ENCODE results near the gene TMC7. TPM values are rescaled to one million over a fixed set of nuclear protein-coding genes. Genes with fewer than 3 reads are reported as not detected.

TMC7 gene
- not detected for total RNA-seq

DNA sequence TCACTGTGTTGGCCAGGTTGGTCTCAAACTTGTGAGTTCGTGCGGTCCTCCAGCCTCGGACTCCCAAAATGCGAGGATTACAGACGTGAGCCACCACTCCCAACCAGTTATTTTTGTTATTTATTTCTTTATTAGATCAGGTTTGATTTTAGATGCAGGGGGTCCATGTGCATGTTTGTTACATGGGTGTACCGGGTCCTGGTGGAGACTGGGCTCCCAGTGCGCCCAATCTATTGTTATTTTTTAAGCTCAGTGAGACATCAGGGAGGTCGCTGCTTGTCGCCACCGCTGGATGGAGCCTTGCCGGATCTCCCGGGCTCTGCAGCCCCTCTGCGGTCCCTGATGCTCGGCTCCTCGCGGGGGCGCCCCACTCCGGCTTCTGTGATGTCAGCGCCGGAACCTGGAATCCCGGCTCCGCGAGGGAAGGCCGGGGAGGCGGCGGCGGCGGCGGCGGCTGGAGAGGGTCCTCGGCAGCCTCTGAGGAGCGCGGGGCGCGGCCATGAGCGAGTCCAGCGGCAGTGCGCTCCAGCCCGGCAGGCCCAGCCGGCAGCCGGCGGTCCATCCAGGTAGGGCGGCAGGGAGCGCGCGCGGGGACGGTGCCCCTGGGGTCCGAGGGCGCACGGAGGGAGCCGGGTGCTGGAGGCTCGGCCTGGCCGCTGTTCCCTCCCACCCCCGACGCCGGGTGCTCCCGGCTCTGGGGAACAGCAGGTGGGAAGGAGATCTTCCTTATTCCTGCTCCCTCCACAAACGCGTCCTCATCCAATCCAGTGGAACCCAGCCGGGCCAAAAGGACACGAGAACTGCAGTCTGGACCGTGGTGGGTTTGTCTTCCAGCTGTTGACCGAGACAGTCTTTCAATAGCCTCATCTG is at the start of gene TMC7:
TMC7 (plus strand) TSS at position 370 of the 870 bp plus-strand sequence; CDS start at position 500, 130 bp downstream.
- ChIA-PET POLR2A (no interaction called here), CTCF (interaction anchor here (0.8 to 2.0 kb wide), 4 partner anchors 14 to 102 kb away, joined by 3 to 7 read pairs (median 4); no protein-coding TSS in a partner anchor)
- peaks cover 24% of the 10 kb centered on the region for H3K27me3 Mint-ChIP-seq (ENCODE audit: low read depth)
- ATAC-seq (peak; percentile 84), DNase-seq (peak; percentile 38)
- H3K36me3 Mint-ChIP-seq (ENCODE audit: low read depth) = no peaks in the 10 kb centered on the region
- H3K4me1 Mint-ChIP-seq (ENCODE audit: low read depth) = peaks cover 4% of the 10 kb centered on the region
- no peak within 1 kb of the TSS for H3K27ac Mint-ChIP-seq
- no peak within 1 kb of the TSS for H3K4me3 Mint-ChIP-seq
- no peaks in the 10 kb centered on the region for H3K9me3 Mint-ChIP-seq (ENCODE audit: insufficient read depth)

DNA sequence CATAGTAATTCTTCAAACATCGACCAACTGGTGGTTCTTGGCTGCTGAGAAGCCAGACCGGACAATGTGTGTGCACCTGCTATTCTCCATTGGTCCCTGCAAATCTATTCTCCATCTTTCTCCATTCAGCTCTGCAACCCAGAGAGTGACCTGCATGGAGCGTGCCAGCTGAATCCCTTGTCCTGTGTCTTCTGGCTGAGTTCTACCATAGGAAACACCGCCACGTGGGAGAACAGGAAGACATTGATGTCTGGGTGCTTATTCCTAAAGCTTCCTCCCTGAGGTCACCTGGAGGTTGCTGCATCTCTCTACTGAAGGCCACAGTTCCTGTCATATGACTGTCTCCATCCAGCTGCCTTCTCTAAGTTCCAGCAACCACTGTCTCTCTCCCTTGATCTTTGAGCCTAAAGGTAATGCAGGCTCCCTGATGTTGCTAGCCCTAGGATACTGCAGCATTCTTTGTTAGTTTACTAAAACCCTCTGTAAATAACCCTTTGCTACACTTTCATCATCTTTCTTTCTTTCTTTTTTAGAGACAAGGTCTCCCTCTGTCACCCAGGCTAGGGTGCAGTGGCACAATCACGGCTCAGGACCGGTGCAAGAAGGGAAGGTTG is 46.9 kb upstream of the TMC7 start:
- POLR2A ChIA-PET = no interaction called here

DNA sequence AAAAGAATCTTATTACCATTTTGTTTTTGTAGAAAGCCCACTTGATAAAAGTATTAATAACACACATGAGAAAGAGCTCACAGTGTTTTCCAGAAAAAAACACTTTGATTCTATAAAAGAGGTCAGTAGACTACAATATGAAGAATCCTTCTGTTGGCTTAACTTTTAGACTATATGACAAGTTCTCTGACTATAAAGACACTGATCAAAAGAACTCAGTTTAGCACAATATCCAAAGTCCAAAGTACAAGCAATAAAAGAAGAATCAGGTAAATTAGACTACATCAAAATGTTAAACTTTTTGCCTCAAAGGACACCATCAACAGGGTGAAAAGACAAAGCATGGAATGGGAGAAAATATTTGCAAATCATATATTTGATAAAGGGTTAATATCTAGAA is 46.3 kb upstream of the TMC7 start:
- Mint-ChIP-seq H3K36me3 (ENCODE audit: low read depth) (no peaks in the 10 kb centered on the region), H3K4me3 (no peak overlapping the region), H3K9me3 (ENCODE audit: insufficient read depth) (no peaks in the 10 kb centered on the region), H3K27ac (no peak overlapping the region), H3K4me1 (ENCODE audit: low read depth) (peaks cover 10% of the 10 kb centered on the region), H3K27me3 (ENCODE audit: low read depth) (no peaks in the 10 kb centered on the region)
- ChIA-PET CTCF (interaction anchor here (1.0 kb wide), 1 partner anchor 9 kb away, joined by 3 read pairs; no protein-coding TSS in a partner anchor), POLR2A (no interaction called here)
- ATAC-seq (no peak), DNase-seq (no peak)

More for the DNA sequence above, 46.9 kb upstream of the TMC7 start:
- Mint-ChIP-seq H3K9me3 (ENCODE audit: insufficient read depth) (no peaks in the 10 kb centered on the region), H3K4me1 (ENCODE audit: low read depth) (peaks cover 12% of the 10 kb centered on the region), H3K27me3 (ENCODE audit: low read depth) (no peaks in the 10 kb centered on the region), H3K27ac (no peak overlapping the region), H3K4me3 (no peak overlapping the region), H3K36me3 (ENCODE audit: low read depth) (no peaks in the 10 kb centered on the region)
- no peak for DNase-seq
- CTCF ChIA-PET = interaction anchor here (1.0 kb wide), 1 partner anchor 10 kb away, joined by 3 read pairs; no protein-coding TSS in a partner anchor
- ATAC-seq = no peak

DNA sequence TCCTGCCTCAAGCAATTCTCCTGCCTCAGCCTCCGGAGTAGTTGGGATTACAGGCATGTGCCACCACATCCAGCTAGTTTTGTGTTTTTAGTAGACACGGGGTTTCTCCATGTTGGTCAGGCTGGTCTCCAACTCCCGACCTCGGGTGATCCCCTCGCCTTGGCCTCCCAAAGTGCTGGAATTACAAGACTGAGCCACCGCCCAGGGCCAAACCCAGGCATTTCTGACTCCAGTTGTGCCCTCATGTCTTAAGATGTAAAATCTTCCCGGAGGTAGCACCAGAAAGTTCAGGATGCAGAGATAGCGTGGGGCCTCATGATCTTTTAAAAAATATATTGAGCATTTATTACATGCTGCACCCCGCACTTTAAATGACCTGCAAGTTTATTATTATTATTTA is 44.7 kb upstream of the TMC7 start:
- no peak overlapping the region for H3K27ac Mint-ChIP-seq
- H3K9me3 Mint-ChIP-seq (ENCODE audit: insufficient read depth) = no peaks in the 10 kb centered on the region
- ATAC-seq = no peak
- ChIA-PET CTCF (no interaction called here), POLR2A (interaction anchor here (0.6 kb wide), 1 partner anchor 13 kb away, joined by 3 read pairs; no protein-coding TSS in a partner anchor)
- DNase-seq = no peak
- H3K36me3 Mint-ChIP-seq (ENCODE audit: low read depth) = no peaks in the 10 kb centered on the region
- no peak overlapping the region for H3K4me3 Mint-ChIP-seq
- peaks cover 10% of the 10 kb centered on the region for H3K4me1 Mint-ChIP-seq (ENCODE audit: low read depth)
- H3K27me3 Mint-ChIP-seq (ENCODE audit: low read depth) = no peaks in the 10 kb centered on the region

DNA sequence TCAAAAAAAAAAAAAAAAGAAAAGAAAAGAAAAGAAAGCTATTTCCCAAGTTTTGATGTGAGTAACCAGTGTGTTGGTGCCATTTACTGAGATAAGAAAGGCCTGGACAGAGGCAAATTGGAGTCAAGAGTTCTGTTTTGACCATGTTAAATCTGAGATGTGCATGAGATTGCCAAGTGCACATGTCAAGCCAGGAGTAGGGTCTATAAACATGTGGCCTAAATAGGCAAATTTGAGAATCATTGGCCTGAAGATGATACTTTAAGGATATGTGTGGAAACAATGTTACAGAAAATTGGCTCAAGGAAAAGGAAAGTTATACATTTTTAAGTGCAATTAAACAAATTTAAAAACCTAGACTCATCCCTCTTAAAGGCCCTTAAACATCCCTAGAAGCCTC is 42.3 kb upstream of the TMC7 start:
- ChIA-PET POLR2A (no interaction called here), CTCF (interaction anchor here (1.6 kb wide), 1 partner anchor 14 kb away, joined by 3 read pairs; no protein-coding TSS in a partner anchor)
- no peak for DNase-seq
- no peaks in the 10 kb centered on the region for H3K9me3 Mint-ChIP-seq (ENCODE audit: insufficient read depth)
- no peak overlapping the region for H3K4me3 Mint-ChIP-seq
- H3K4me1 Mint-ChIP-seq (ENCODE audit: low read depth) = peaks cover 21% of the 10 kb centered on the region
- peaks cover 3% of the 10 kb centered on the region for H3K27me3 Mint-ChIP-seq (ENCODE audit: low read depth)
- H3K27ac Mint-ChIP-seq = no peak overlapping the region
- no peaks in the 10 kb centered on the region for H3K36me3 Mint-ChIP-seq (ENCODE audit: low read depth)
- ATAC-seq = no peak

DNA sequence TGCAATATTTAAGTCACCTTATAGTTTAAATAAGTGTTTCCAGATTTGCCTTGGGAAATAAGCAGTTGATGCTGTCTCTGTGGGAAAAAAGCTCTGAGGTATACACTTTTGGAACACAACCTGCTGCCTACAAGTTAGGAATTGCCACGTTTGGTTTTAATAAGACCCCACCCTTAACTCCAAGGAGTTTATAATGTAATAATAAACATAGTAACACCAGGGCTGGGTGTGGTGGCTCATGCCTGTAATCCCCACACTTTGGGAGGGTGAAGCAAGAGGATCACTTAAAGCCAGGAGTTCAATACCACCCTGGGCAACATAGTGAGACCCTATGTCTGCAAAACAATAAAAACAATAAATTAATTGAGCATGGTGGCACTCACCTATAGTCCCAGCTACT is 41.7 kb upstream of the TMC7 start:
- Mint-ChIP-seq H3K27ac (no peak overlapping the region), H3K4me3 (no peak overlapping the region), H3K36me3 (ENCODE audit: low read depth) (no peaks in the 10 kb centered on the region), H3K27me3 (ENCODE audit: low read depth) (peaks cover 3% of the 10 kb centered on the region), H3K9me3 (ENCODE audit: insufficient read depth) (no peaks in the 10 kb centered on the region), H3K4me1 (ENCODE audit: low read depth) (peaks cover 18% of the 10 kb centered on the region)
- CTCF ChIA-PET = no interaction called here
- ATAC-seq = no peak
- POLR2A ChIA-PET = no interaction called here
- DNase-seq = no peak

DNA sequence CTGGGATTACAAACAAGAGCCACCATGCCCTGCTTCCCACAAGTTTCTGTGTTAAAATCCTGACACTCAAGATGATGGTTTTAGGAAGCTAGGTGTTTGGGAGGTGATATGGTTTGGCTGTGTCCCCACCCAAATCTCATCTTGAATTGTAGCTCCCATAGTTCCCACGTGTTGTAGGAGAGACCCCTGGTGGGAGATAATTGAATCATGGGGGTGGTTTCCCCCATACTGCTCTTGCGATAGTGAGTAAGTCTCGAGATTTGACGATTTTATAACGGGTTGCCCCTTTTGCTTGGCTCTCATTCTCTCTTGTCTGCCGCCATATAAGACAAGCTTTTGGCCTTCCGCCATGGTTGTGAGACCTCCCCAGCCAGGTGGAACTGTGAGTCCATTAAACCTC is 40.3 kb upstream of the TMC7 start:
- peaks cover 3% of the 10 kb centered on the region for H3K27me3 Mint-ChIP-seq (ENCODE audit: low read depth)
- no peaks in the 10 kb centered on the region for H3K9me3 Mint-ChIP-seq (ENCODE audit: insufficient read depth)
- peaks cover 15% of the 10 kb centered on the region for H3K4me1 Mint-ChIP-seq (ENCODE audit: low read depth)
- H3K4me3 Mint-ChIP-seq = no peak overlapping the region
- ATAC-seq (no peak), DNase-seq (no peak)
- CTCF ChIA-PET = no interaction called here
- POLR2A ChIA-PET = no interaction called here
- H3K27ac Mint-ChIP-seq = no peak overlapping the region
- H3K36me3 Mint-ChIP-seq (ENCODE audit: low read depth) = no peaks in the 10 kb centered on the region

DNA sequence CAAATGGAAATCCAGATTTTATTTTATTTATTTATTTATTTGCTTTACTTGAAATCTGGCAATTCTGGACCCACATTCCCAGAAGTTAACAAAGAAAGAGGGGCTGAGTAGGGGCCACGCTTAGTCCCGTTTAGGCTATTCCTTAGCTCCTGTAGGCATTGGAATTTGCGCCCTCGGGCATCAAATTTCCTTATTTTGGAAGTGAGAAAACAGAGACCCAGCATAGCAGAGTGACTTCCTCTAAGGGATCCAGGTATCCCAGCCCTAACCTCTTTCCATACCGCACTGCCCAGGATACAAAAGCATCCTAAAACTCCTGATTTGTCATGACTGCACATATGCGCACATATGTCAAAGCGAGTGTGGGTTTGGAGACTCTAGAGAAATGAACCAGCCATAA is 38.5 kb upstream of the TMC7 start:
- Mint-ChIP-seq H3K27me3 (ENCODE audit: low read depth) (peaks cover 3% of the 10 kb centered on the region), H3K9me3 (ENCODE audit: insufficient read depth) (no peaks in the 10 kb centered on the region), H3K27ac (no peak overlapping the region), H3K36me3 (ENCODE audit: low read depth) (no peaks in the 10 kb centered on the region), H3K4me1 (ENCODE audit: low read depth) (peaks cover 16% of the 10 kb centered on the region), H3K4me3 (no peak overlapping the region)
- ATAC-seq = no peak
- ChIA-PET CTCF (interaction anchor here (1.1 kb wide), 1 partner anchor 144 kb away, joined by 3 read pairs; the partner anchor contains the start of gene ARL6IP1), POLR2A (no interaction called here)
- DNase-seq = no peak

DNA sequence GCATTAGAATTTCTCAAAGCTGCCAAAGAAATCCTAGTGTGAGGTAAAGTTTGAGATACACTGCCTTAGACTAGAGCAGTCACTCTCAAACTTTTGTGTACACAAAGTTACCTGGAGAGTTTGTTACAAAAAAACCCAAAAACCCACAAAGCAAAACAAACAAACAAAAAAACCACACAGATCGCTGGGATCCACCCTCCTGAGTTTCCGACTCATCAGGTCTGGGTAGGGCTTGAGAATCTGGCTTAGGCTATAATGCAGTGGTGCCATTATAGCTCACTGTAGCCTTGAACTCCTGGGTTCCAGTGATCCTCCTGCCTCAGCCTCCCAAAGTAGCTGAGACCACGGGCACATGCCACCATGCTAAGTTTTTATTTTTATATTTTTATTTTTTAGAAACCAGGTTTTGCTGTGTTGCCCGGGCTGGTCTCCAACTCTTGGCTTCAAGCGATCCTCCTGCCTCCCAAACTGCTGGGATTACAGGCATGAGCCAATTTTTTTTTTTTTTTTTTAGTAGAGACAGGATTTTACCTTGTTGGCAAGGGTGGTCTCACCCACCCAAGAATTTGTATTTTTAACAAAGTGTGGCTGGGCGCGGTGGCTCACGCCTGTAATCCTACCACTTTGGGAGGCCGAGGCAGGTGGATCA is 35.2 kb upstream of the TMC7 start:
- CTCF ChIA-PET = no interaction called here
- H3K27ac Mint-ChIP-seq = no peak overlapping the region

DNA sequence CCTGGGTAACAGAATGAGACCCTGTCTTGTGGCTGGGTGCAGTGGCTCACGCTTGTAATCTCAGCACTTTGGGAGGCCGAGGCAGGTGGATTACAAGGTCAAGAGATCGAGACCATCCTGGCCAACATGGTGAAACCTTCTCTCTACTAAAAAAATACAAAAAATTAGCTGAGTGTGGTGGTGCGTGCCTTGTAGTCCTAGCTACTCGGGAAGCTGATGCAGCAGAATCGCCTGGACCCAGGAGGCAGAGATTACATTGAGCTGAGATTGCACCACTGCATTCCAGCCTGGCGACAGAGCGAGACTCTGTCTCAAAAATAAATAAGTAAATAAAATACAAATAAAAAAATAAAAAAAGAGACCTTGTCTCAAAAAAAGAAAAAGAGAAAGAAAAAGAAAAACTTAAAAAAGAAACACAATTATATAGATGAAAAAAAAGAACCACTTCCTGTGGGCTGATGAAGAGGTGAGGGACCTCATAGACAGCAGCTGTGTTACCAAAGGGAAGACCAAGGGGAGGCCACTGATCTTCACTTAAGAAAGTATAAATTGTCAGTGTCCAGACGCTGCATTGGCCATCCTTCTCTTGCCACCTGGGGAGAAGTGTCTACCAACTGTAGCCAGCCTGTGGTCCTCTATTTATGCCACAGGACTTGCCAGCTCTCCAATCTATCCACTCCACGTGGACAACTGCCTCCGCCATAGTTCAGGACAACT is 33.1 kb upstream of the TMC7 start:
- no peak for ATAC-seq
- no peaks in the 10 kb centered on the region for H3K27me3 Mint-ChIP-seq (ENCODE audit: low read depth)
- no peaks in the 10 kb centered on the region for H3K9me3 Mint-ChIP-seq (ENCODE audit: insufficient read depth)
- peaks cover 22% of the 10 kb centered on the region for H3K4me1 Mint-ChIP-seq (ENCODE audit: low read depth)
- ChIA-PET POLR2A (interaction anchor here (0.7 to 0.9 kb wide), 2 partner anchors 147 to 160 kb away, joined by 3 to 4 read pairs; partner anchors contain the start of gene RPS15A), CTCF (no interaction called here)
- DNase-seq = peak; percentile 34
- H3K36me3 Mint-ChIP-seq (ENCODE audit: low read depth) = no peaks in the 10 kb centered on the region
- no peak overlapping the region for H3K4me3 Mint-ChIP-seq
- peak overlapping the region; percentile 68 for H3K27ac Mint-ChIP-seq

More for the DNA sequence above, 35.2 kb upstream of the TMC7 start:
- no peak for DNase-seq
- Mint-ChIP-seq H3K27me3 (ENCODE audit: low read depth) (peaks cover 3% of the 10 kb centered on the region), H3K36me3 (ENCODE audit: low read depth) (no peaks in the 10 kb centered on the region), H3K9me3 (ENCODE audit: insufficient read depth) (no peaks in the 10 kb centered on the region), H3K4me1 (ENCODE audit: low read depth) (peaks cover 24% of the 10 kb centered on the region), H3K4me3 (no peak overlapping the region)
- ATAC-seq = no peak
- POLR2A ChIA-PET = no interaction called here

DNA sequence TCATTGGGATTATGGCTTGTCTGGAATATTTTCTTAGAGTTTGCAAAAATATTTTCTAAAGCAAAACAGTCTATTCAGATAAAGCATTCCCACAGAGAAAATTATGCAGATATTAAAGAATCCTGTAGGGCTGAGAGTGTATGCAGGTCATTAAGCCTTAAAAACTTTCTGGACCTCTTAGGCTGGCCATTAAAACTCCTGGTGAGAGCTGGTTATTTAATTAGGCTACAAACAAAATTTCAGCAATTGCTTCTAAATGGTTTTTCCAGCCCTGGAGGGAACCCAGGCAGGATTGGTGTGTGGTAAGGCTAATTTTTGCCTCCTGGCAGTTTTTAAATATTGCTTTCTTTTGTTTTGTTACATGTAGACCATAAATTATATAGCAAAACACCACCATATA is 30.2 kb upstream of the TMC7 start:
- ChIA-PET POLR2A (no interaction called here), CTCF (no interaction called here)
- Mint-ChIP-seq H3K36me3 (ENCODE audit: low read depth) (no peaks in the 10 kb centered on the region), H3K27ac (no peak overlapping the region), H3K9me3 (ENCODE audit: insufficient read depth) (no peaks in the 10 kb centered on the region), H3K4me3 (no peak overlapping the region), H3K4me1 (ENCODE audit: low read depth) (peaks cover 17% of the 10 kb centered on the region), H3K27me3 (ENCODE audit: low read depth) (peaks cover 4% of the 10 kb centered on the region)
- ATAC-seq (no peak), DNase-seq (no peak)

All from activated CD8-positive, alpha-beta T cell treated with anti-CD3 and anti-CD28 coated beads, Interleukin-2, amount 10 ng/mL, durations not matched to agents 7 days and 5 days (primary cell).